Aorta (tissue), 5 donors: Measurements from ENCODE around the gene RASA3. TPM values are rescaled to one million over a fixed set of nuclear protein-coding genes. Genes with fewer than 3 reads are reported as not detected.
A peak's percentile ranks its signal among the peaks of the same experiment; 100 is the strongest.

Experiments used
- ATAC-seq: fragments of 200-7000 bp; cut with Tn5 transposase; one replicate; pipeline ENCODE4 v1.9.1; 2022; ENCODE audit warnings: moderate library complexity; ENCODE audit not compliant: low FRiP score
- DNase-seq, 2 donors: peaks; one replicate each; pipeline ENCODE4 v3.0.0-alpha.2; 2020
- H3K27ac ChIP-seq, 2 donors: one replicate each; pipeline ENCODE4 v1.5.1; 2013; ENCODE audit warnings: low read length in 2 of 2, mild to moderate bottlenecking in 2 of 2, moderate library complexity in 2 of 2, control low read depth in 1 of 2, inconsistent platforms in 1 of 2, low read depth in 1 of 2
- H3K27me3 ChIP-seq, 2 donors: one replicate each; pipeline ENCODE4 v1.6.1; 2013; ENCODE audit warnings: control low read depth in 1 of 2, low read length in 1 of 2, mild to moderate bottlenecking in 1 of 2, moderate library complexity in 1 of 2; ENCODE audit not compliant: insufficient read depth in 2 of 2, control insufficient read depth in 1 of 2
- H3K36me3 ChIP-seq, 2 donors: one replicate each; pipeline ENCODE4 v1.6.1; 2013; ENCODE audit warnings: control low read depth in 1 of 2, low read length in 1 of 2, mild to moderate bottlenecking in 1 of 2; ENCODE audit not compliant: insufficient read depth in 2 of 2, control insufficient read depth in 1 of 2
- H3K4me1 ChIP-seq, 2 donors: one replicate each; pipeline ENCODE4 v1.6.1; 2013; ENCODE audit warnings: low read length in 2 of 2, control low read depth in 1 of 2, mild to moderate bottlenecking in 1 of 2, moderate library complexity in 1 of 2; ENCODE audit not compliant: insufficient read depth in 2 of 2, control insufficient read depth in 1 of 2
- H3K4me3 ChIP-seq, 2 donors: one replicate each; pipeline ENCODE4 v1.5.1; 2013; ENCODE audit warnings: low read length in 2 of 2, control low read depth in 1 of 2, mild to moderate bottlenecking in 1 of 2
- H3K9me3 ChIP-seq: one replicate; pipeline ENCODE4 v1.6.1; 2013; ENCODE audit warnings: mild to moderate bottlenecking, low read length; ENCODE audit not compliant: control insufficient read depth
- WGBS, 2 donors: extraction: QIAGEN DNeasy Blood & Tissue Kit; methylation state at CpG; one replicate each; pipeline ENCODE4 v1.1.7; 2013; 5-methylcytosine and 5-hydroxymethylcytosine counted together
- intact Hi-C, 2 donors: fragments of 100-400 bp; cut with DNase I; formaldehyde crosslinking; loops; one replicate each; pipeline versions ENCODE4 v1.14.2 to v1.15.0; 2022
- polyA plus RNA-seq, 2 donors: library from polyadenylated mRNA; stranded (reverse); fragments of 200-250 nt; gene quantifications; one replicate each; pipeline ENCODE4 v1.2.3, GENCODE V29; 2013
- total RNA-seq, 2 donors: library from RNA; stranded (reverse); fragmentation: NEBNext Ultra II Directional; extraction: Animal tissue kit (Norgen Biotek cat#: 25700); gene quantifications; one replicate each; pipeline ENCODE4 v1.2.1, GENCODE V29; 2021
- donor health status: healthy with polysubstance abuse.
- donor health status: Bipolar disorder and iron deficiency.
- donor health status: DM: no; HTN: no; CAD: no.
- donor health status: DM: no; HTN: no; CAD: no.
- donor health status: DM: yes; HTN: yes; CAD: no.

Gene RASA3
- total and polyA plus RNA-seq, 4 donors: 8.1 to 42.3 (median 28.9) TPM

DNA sequence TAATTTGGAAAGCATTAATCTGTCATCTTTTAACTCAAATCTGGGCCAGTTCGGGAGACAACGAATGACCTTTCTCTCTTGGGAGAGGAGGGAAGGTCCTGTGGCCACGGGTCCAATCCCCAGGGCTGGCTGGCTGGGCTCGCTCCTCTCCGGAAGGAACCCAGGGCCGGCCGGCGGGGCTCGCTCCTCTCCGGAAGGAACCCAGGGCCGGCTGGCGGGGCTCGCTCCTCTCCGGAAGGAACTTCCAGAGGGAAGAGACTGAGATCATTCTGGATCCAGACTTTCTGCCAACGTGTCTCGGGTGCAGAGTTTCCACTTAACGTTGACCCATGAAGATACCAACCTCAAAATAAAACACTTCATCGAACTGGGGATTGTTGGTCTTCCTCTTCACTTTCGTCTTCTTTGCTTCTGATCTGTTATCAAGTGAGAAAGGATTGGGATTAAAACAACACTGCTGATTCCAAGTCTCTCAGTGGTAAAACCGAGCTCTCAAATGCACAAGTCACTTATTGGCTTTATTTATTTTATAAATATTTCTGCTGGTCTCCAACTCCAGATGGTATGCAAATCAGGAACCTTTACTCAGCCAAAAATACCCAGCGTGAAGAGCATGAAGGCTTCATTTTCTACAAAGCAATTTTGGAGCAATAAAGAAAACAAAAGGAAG lies 105.2 kb downstream of the RASA3 start:
- Histone ChIP-seq H3K9me3 (no peaks in the 10 kb centered on the region), H3K27me3 (no peaks in the 10 kb centered on the region), H3K4me3 (no peak overlapping the region), H3K4me1 (no peaks in the 10 kb centered on the region), H3K36me3 (no peaks in the 10 kb centered on the region), H3K27ac (peak overlapping the region in 1 of 2 donors; percentile 7)
- intact Hi-C loops: loop anchor here in 1 of 2 donors (5.0 kb wide), 1 partner anchor 105 kb away; the partner anchor contains the start of gene RASA3
- 1 to 5% methylated on average over 21 of the region's 21 CpGs for WGBS, 2 donors
- DNase-seq: peak; percentile 78 to 86
- ATAC-seq: peak; percentile 58

GRCh38 chr13:114026481-114026880 lies 105.9 kb downstream of the RASA3 start:
- Histone ChIP-seq H3K9me3 (no peaks in the 10 kb centered on the region), H3K27ac (no peak overlapping the region), H3K36me3 (no peaks in the 10 kb centered on the region), H3K4me1 (no peaks in the 10 kb centered on the region), H3K4me3 (no peak overlapping the region), H3K27me3 (no peaks in the 10 kb centered on the region)
- peak in 1 of 2 donors; percentile 62 for DNase-seq
- no peak for ATAC-seq
- WGBS, 2 donors: 89 to 90% methylated on average over 11 of the region's 11 CpGs
- intact Hi-C loops: loop anchor here in 1 of 2 donors (5.0 kb wide), 1 partner anchor 106 kb away; the partner anchor contains the start of gene RASA3

DNA sequence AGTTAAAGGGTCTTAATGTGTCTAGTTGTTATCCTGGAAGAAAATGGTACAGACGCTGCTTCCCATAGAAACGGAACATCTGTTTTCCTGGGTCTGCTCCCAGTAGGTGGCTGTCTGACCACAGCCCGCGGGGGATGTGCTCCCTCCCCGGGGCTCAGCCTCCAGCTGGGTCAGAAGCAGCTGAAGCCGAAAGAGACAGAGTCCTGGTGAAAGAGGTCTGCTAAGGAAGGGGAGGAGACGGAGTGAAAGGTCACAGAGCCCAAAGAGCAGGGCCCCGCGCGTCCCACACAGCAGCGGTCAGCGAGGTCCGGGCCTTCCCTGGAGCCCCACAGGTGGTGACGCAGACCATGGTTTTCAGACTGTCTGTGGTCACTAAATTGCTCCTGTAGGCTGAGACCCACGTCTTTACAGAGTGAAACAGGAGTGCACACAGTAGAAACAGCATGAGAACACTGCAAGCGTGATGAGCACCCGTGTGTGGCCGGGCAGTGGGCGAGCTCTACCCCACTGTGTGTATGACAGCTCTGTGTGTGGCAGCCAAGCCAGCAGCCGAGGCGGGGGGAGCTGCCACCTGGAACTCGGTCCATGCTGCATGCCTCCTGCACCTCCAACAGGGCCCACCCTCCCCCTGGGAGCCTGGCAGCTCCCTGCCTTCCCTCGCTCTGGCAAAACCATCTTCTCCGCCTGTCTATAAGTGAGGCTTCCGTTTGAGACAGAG lies 106.5 kb downstream of the RASA3 start:
- ATAC-seq: no peak
- H3K27ac ChIP-seq: no peak overlapping the region
- H3K4me1 ChIP-seq: no peaks in the 10 kb centered on the region
- H3K36me3 ChIP-seq: peaks cover 0 to 3% of the 10 kb centered on the region in 2 donors
- intact Hi-C loops: loop anchor here in 1 of 2 donors (5.0 kb wide), 1 partner anchor 106 kb away; the partner anchor contains the start of gene RASA3
- H3K4me3 ChIP-seq: no peak overlapping the region
- DNase-seq: no peak
- WGBS, 2 donors: 74% methylated on average over 25 of the region's 25 CpGs
- no peaks in the 10 kb centered on the region for H3K27me3 ChIP-seq
- no peaks in the 10 kb centered on the region for H3K9me3 ChIP-seq

GRCh38 chr13:114025405-114025713 lies 107.1 kb downstream of the RASA3 start:
- no peaks in the 10 kb centered on the region for H3K9me3 ChIP-seq
- peaks cover 0 to 5% of the 10 kb centered on the region in 2 donors for H3K36me3 ChIP-seq
- no peak overlapping the region for H3K4me3 ChIP-seq
- intact Hi-C loops: loop anchor here in 1 of 2 donors (5.0 kb wide), 1 partner anchor 107 kb away; the partner anchor contains the start of gene RASA3
- H3K27ac ChIP-seq: no peak overlapping the region
- ATAC-seq (no peak), DNase-seq (peak in 1 of 2 donors; percentile 57)
- H3K27me3 ChIP-seq: no peaks in the 10 kb centered on the region
- no peaks in the 10 kb centered on the region for H3K4me1 ChIP-seq
- 86 to 87% methylated on average over 4 of the region's 4 CpGs for WGBS, 2 donors

- WGBS, 2 donors: 89 to 91% methylated on average over 35 of the region's 35 CpGs
- H3K36me3 ChIP-seq: peaks cover 0 to 5% of the 10 kb centered on the region in 2 donors
- no peak overlapping the region for H3K27ac ChIP-seq
- H3K4me1 ChIP-seq: no peaks in the 10 kb centered on the region
- intact Hi-C loops: loop anchor here in 1 of 2 donors (5.0 kb wide), 1 partner anchor 107 kb away; the partner anchor contains the start of gene RASA3
- DNase-seq (peak in 1 of 2 donors; percentile 75), ATAC-seq (no peak)
- no peaks in the 10 kb centered on the region for H3K9me3 ChIP-seq
- H3K27me3 ChIP-seq: no peaks in the 10 kb centered on the region
- no peak overlapping the region for H3K4me3 ChIP-seq
These were observed 107.6 kb downstream of the RASA3 start for GRCh38 chr13:114024603-114025404.

- Histone ChIP-seq H3K27ac (no peak overlapping the region), H3K36me3 (peaks cover 0 to 5% of the 10 kb centered on the region in 2 donors), H3K4me1 (no peaks in the 10 kb centered on the region), H3K4me3 (no peak overlapping the region), H3K27me3 (no peaks in the 10 kb centered on the region), H3K9me3 (no peaks in the 10 kb centered on the region)
- ATAC-seq (no peak), DNase-seq (peak in 1 of 2 donors; percentile 73)
- intact Hi-C loops: no loop called here
- 96% methylated on average over 35 of the region's 35 CpGs for WGBS, 2 donors
These were observed 108.5 kb downstream of the RASA3 start for GRCh38 chr13:114023716-114024602.

DNA sequence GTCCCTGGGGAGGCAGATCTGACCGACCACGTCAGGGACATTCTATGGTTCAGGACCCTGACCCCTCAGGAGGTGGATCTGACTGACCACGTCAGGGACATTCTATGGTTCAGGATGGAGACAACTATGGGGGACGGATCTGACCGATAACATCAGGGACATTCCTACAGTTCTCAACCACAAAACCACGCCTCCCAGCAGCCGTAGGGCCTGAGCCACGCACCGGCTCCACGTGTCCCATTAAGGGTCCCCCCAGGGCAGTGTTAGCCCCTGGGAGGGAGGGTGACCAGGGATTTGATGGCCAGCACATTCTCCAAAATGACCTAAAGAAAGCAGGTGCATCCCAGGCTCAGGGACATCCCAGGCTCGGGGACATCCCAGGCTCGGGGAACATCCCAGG lies 109.5 kb downstream of the RASA3 start:
- peak in 1 of 2 donors; percentile 42 for DNase-seq
- peaks cover 0 to 5% of the 10 kb centered on the region in 2 donors for H3K36me3 ChIP-seq
- WGBS, 2 donors: 87 to 94% methylated on average over 12 of the region's 12 CpGs

DNA sequence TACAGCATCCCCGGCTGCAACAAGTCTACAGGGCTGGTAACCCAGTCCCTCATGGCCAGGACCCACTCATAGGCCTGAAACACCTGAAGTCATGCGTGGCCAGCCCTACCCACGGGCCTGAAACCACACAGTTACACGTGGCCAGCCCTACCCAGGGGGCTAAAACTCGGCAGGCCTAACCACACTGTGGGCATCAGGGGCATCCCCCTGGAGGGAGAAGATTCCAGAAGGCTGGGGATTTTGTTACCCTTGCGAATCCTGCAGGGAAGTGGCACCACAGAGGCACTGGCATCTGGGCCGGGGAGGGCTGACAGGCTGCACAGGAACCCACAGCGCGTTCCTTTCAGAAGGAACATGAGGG lies 110.1 kb downstream of the RASA3 start:
- no peak for ATAC-seq
- H3K36me3 ChIP-seq: peaks cover 0 to 5% of the 10 kb centered on the region in 2 donors
- H3K9me3 ChIP-seq: no peaks in the 10 kb centered on the region
- DNase-seq: peak in 1 of 2 donors; percentile 31
- H3K4me3 ChIP-seq: no peak overlapping the region
- intact Hi-C loops: no loop called here
- H3K4me1 ChIP-seq: no peaks in the 10 kb centered on the region
- 94% methylated on average over 9 of the region's 9 CpGs for WGBS, 2 donors
- H3K27me3 ChIP-seq: no peaks in the 10 kb centered on the region
- no peak overlapping the region for H3K27ac ChIP-seq

More for the DNA sequence above, 109.5 kb downstream of the RASA3 start:
- H3K4me1 ChIP-seq: no peaks in the 10 kb centered on the region
- no peak for ATAC-seq
- intact Hi-C loops: no loop called here
- no peak overlapping the region for H3K4me3 ChIP-seq
- no peaks in the 10 kb centered on the region for H3K27me3 ChIP-seq
- H3K9me3 ChIP-seq: no peaks in the 10 kb centered on the region
- no peak overlapping the region for H3K27ac ChIP-seq
